C4-2B (cell line): ENCODE results near the gene COPS3.

Source experiments
- H3K27ac ChIP-seq: fragments of 450-650 bp; 2 replicates; pipeline ENCODE4 v1.5.1; 2017
- ZFX ChIP-seq: fragments of 450-650 bp; IDR thresholded peaks from 2 replicates; pipeline ENCODE4 v1.6.1; 2017
- TF ChIP-seq, protein P1 (sequence below): fragments of 450-650 bp; conservative IDR thresholded peaks from 2 replicates; pipeline ENCODE4 v1.5.1; 2017; ENCODE audit warnings: mild to moderate bottlenecking

COPS3 gene

DNA sequence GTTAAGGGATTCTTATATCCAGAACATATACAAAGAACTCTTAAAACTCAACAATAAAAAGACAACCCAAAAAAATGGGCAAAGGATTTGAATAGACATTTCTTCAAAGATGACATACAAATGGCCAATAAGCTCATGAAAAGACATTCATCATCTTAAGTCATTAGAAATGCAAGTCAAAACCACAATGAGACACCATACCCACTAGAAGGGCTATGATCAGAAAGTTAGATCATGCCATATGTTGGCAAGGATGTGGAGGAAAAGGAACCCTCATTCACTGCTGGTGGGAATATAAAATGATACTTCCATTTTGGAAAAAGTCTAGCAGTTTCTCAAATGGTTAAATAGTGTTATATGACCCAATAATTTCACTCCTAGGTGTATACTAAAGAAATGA is 84.3 kb downstream of the COPS3 start:
- no peak overlapping the region for H3K27ac ChIP-seq
- no peak for TF ChIP-seq ZFX
- TF ChIP-seq, protein P1, sequence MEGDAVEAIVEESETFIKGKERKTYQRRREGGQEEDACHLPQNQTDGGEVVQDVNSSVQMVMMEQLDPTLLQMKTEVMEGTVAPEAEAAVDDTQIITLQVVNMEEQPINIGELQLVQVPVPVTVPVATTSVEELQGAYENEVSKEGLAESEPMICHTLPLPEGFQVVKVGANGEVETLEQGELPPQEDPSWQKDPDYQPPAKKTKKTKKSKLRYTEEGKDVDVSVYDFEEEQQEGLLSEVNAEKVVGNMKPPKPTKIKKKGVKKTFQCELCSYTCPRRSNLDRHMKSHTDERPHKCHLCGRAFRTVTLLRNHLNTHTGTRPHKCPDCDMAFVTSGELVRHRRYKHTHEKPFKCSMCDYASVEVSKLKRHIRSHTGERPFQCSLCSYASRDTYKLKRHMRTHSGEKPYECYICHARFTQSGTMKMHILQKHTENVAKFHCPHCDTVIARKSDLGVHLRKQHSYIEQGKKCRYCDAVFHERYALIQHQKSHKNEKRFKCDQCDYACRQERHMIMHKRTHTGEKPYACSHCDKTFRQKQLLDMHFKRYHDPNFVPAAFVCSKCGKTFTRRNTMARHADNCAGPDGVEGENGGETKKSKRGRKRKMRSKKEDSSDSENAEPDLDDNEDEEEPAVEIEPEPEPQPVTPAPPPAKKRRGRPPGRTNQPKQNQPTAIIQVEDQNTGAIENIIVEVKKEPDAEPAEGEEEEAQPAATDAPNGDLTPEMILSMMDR: no peak
